Esophagus muscularis mucosa (tissue), 3 donors: ENCODE measurements around the gene TASOR.

Experiments used
- POLR2AphosphoS5 ChIP-seq, 2 donors: sonication (generic); formaldehyde crosslinking; IDR thresholded peaks; one replicate each; pipeline ENCODE4 v1.6.1; 2017; ENCODE audit warnings: antibody characterized with exemption in 2 of 2
- TF ChIP-seq, protein P1 (sequence below), 3 experiments: fragments of 200-600 bp in 2 of 3; fragments of 450-650 bp in 1 of 3; sonication (generic) in 2 of 3; IDR thresholded peaks; one replicate each; pipeline ENCODE4 v1.5.1; 2017 to 2019; ENCODE audit warnings: antibody characterized with exemption in 3 of 3, mild to moderate bottlenecking in 2 of 3, moderate library complexity in 1 of 3

DNA sequence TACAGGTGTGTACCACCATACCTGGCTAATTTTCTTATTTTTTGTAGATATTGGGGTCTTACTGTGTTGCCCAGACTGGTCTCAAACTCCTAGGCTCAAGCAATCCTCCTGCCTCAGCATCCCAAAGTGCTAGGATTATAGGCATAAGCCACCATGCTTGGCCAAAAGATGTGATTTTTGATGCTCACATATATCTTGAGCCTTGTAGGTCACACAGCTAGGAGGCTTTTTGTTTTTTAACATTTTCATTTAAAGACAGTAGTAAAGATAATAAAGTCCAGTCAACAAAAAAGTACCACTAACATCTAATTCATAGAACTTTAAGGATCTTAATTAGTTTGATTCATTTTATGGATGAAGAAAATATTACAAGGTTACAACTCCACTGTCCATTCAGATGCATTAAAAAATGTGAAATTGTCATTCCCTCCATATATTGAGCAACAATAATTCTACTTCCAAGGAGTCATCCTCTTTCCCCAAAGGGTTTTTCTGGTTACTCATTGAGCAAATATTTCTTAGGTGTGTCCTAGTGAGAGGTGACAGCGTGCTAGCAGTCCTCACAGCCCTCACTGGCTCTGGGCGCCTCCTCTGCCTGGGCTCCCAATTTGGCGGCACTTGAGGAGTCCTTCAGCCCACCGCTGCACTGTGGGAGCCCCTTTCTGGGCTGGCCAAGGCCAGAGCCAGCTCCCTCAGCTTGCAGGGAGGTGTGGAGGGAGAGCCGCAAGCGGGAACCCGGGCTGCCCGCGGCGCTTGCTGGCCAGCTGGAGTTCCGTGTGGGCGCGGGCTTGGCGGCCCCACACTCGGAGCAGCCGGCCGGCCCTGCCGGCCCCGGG, 8.3 kb upstream of the TASOR start:
- TF ChIP-seq, protein P1, sequence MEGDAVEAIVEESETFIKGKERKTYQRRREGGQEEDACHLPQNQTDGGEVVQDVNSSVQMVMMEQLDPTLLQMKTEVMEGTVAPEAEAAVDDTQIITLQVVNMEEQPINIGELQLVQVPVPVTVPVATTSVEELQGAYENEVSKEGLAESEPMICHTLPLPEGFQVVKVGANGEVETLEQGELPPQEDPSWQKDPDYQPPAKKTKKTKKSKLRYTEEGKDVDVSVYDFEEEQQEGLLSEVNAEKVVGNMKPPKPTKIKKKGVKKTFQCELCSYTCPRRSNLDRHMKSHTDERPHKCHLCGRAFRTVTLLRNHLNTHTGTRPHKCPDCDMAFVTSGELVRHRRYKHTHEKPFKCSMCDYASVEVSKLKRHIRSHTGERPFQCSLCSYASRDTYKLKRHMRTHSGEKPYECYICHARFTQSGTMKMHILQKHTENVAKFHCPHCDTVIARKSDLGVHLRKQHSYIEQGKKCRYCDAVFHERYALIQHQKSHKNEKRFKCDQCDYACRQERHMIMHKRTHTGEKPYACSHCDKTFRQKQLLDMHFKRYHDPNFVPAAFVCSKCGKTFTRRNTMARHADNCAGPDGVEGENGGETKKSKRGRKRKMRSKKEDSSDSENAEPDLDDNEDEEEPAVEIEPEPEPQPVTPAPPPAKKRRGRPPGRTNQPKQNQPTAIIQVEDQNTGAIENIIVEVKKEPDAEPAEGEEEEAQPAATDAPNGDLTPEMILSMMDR (IDR thresholded peaks at IDR 0.05) = no peak
- no peak for TF ChIP-seq POLR2AphosphoS5 (IDR thresholded peaks at IDR 0.05)
